H1 (cell line): ENCODE measurements around the gene ISM1. TPM values are rescaled to one million over a fixed set of nuclear protein-coding genes. Genes with fewer than 3 reads are reported as not detected.
A peak's percentile ranks its signal among the peaks of the same experiment; 100 is the strongest.

ENCODE experiments used
- CTCF ChIA-PET: fragments of 300-600 bp; sonication (Branson Sonifier 250); formaldehyde crosslinking; loops from one replicate; lab custom pipeline; 2021; ENCODE audit not compliant: partially characterized antibody; lab: Charles Lee
- POLR2A ChIA-PET: fragments of 300-600 bp; sonication (Branson Sonifier 250); formaldehyde crosslinking; loops from one replicate; lab custom pipeline; 2021; ENCODE audit warnings: inconsistent platforms; ENCODE audit not compliant: partially characterized antibody; lab: Charles Lee
- DNase-seq, 2 experiments: peaks; one replicate each; pipeline versions ENCODE4 v3.0.0 to v3.0.0-alpha.2; 2010 to 2022; ENCODE audit warnings: low spot score in 2 of 2, low read depth in 1 of 2, mixed read lengths in 1 of 2
- FAIRE-seq: peaks from 2 replicates; lab custom pipeline; 2011; peaks lifted over from hg19 to GRCh38; lab: Jason Lieb, UNC
- H2AFZ ChIP-seq: 2 replicates; pipeline ENCODE4 v1.8.1; 2012; ENCODE audit warnings: low read length, inconsistent platforms
- H2AK5ac ChIP-seq: 2 replicates; pipeline ENCODE4 v1.6.1; 2013; ENCODE audit warnings: low read depth, low read length
- H2BK120ac ChIP-seq: replicated peaks from 2 replicates; pipeline ENCODE3; 2013; ENCODE audit warnings: low read depth, low read length, inconsistent platforms
- H2BK12ac ChIP-seq: 2 replicates; pipeline ENCODE4 v1.6.1; 2013; ENCODE audit warnings: low read depth, low read length
- H2BK15ac ChIP-seq: 2 replicates; pipeline ENCODE4 v1.6.1; 2013; ENCODE audit warnings: low read length
- H2BK20ac ChIP-seq: 2 replicates; pipeline ENCODE4 v1.6.1; 2013; ENCODE audit warnings: low read length
- H2BK5ac ChIP-seq: 2 replicates; pipeline ENCODE4 v1.6.1; 2013; ENCODE audit warnings: low read depth, low read length
- H3K14ac ChIP-seq: 2 replicates; pipeline ENCODE4 v1.6.1; 2013; ENCODE audit warnings: inconsistent platforms; ENCODE audit not compliant: insufficient read length
- H3K18ac ChIP-seq: 2 replicates; pipeline ENCODE4 v1.6.1; 2013; ENCODE audit warnings: low read length; ENCODE audit errors: extremely low read depth
- H3K23ac ChIP-seq: 2 replicates; pipeline ENCODE4 v1.6.1; 2013; ENCODE audit warnings: inconsistent platforms; ENCODE audit not compliant: insufficient read length
- H3K23me2 ChIP-seq: 2 replicates; pipeline ENCODE4 v1.6.1; 2013; ENCODE audit warnings: low read depth, low read length
- H3K27ac ChIP-seq: 2 replicates; pipeline ENCODE4 v1.6.1; 2011; ENCODE audit warnings: low read depth, low read length, inconsistent platforms
- H3K27me3 ChIP-seq, 4 experiments: replicated peaks in 1 of 4; 1 replicate in 1 of 4; 2 replicates in 3 of 4; pipeline versions ENCODE4 v1.6.1 to v1.8.1; 2011 to 2013; ENCODE audit warnings: low read length in 3 of 4, mild to moderate bottlenecking in 3 of 4, inconsistent platforms in 2 of 4, mixed read lengths in 2 of 4, moderate library complexity in 1 of 4; ENCODE audit not compliant: control insufficient read depth in 3 of 4, insufficient read depth in 3 of 4; ENCODE audit errors: extremely low read depth in 1 of 4
- H3K36me3 ChIP-seq, 4 experiments: 2 replicates each; pipeline versions ENCODE4 v1.6.1 to v1.8.1; 2011 to 2013; ENCODE audit warnings: mild to moderate bottlenecking in 4 of 4, low read length in 3 of 4, moderate library complexity in 2 of 4, control low read depth in 1 of 4, inconsistent platforms in 1 of 4; ENCODE audit not compliant: insufficient read depth in 4 of 4, control insufficient read depth in 2 of 4
- H3K4ac ChIP-seq: replicated peaks from 2 replicates; pipeline ENCODE3; 2013; ENCODE audit warnings: low read length, low read depth, mixed read lengths, inconsistent platforms; ENCODE audit not compliant: insufficient read length
- H3K4me1 ChIP-seq, 4 experiments: replicated peaks in 1 of 4; 1 replicate in 1 of 4; 2 replicates in 3 of 4; pipeline versions ENCODE4 v1.6.1 to v1.8.1; 2011 to 2013; ENCODE audit warnings: low read length in 3 of 4, inconsistent platforms in 2 of 4, mixed read lengths in 1 of 4; ENCODE audit not compliant: insufficient read depth in 4 of 4, control insufficient read depth in 3 of 4
- H3K4me2 ChIP-seq, 2 experiments: 2 replicates each; pipeline versions ENCODE4 v1.6.1 to v1.8.1; 2011 to 2013; ENCODE audit warnings: low read depth in 2 of 2, low read length in 2 of 2, control low read depth in 1 of 2, inconsistent platforms in 1 of 2, mild to moderate bottlenecking in 1 of 2; ENCODE audit not compliant: insufficient read depth in 1 of 2
- H3K4me3 ChIP-seq, 4 experiments: fragments of 200-600, 300-600 bp in 1 of 4; sonication (generic), shearing (Covaris generic), sonication (Bioruptor Twin) in 1 of 4; 2 replicates each; pipeline versions ENCODE4 v1.5.1 to v1.8.1; 2011 to 2016; ENCODE audit warnings: low read length in 4 of 4, low read depth in 3 of 4, control low read depth in 2 of 4, inconsistent platforms in 2 of 4, mild to moderate bottlenecking in 2 of 4, mixed read lengths in 1 of 4, moderate library complexity in 1 of 4; ENCODE audit not compliant: insufficient read depth in 2 of 4; ENCODE audit errors: extremely low read depth in 1 of 4
- H3K56ac ChIP-seq: replicated peaks from 2 replicates; pipeline ENCODE3; 2013; ENCODE audit warnings: low read depth, mild to moderate bottlenecking, mixed read lengths, low read length, inconsistent platforms; ENCODE audit not compliant: insufficient read length
- H3K79me1 ChIP-seq: 2 replicates; pipeline ENCODE4 v1.6.1; 2013; ENCODE audit warnings: low read depth, low read length, control low read depth
- H3K79me2 ChIP-seq, 2 experiments: 2 replicates each; pipeline versions ENCODE4 v1.6.1 to v1.8.1; 2012 to 2013; ENCODE audit warnings: low read length in 2 of 2, mild to moderate bottlenecking in 2 of 2, inconsistent platforms in 1 of 2; ENCODE audit not compliant: insufficient read depth in 2 of 2, control insufficient read depth in 1 of 2
- H3K9ac ChIP-seq, 4 experiments: replicated peaks in 1 of 4; 1 replicate in 1 of 4; 2 replicates in 3 of 4; pipeline versions ENCODE4 v1.6.1 to v1.8.1; 2011 to 2013; ENCODE audit warnings: low read depth in 3 of 4, low read length in 3 of 4, control low read depth in 2 of 4, mild to moderate bottlenecking in 2 of 4, moderate library complexity in 2 of 4, inconsistent platforms in 1 of 4; ENCODE audit errors: extremely low read depth in 1 of 4
- H3K9me3 ChIP-seq, 2 experiments: 2 replicates each; pipeline versions ENCODE4 v1.6.1 to v1.8.1; 2012 to 2013; ENCODE audit warnings: mild to moderate bottlenecking in 2 of 2, moderate library complexity in 2 of 2, control low read depth in 1 of 2, inconsistent platforms in 1 of 2, low read depth in 1 of 2, low read length in 1 of 2, mixed read lengths in 1 of 2; ENCODE audit not compliant: insufficient read depth in 2 of 2
- H4K20me1 ChIP-seq, 2 experiments: replicated peaks in 1 of 2; 2 replicates each; pipeline versions ENCODE3 to v1.8.1; 2011 to 2013; ENCODE audit warnings: inconsistent platforms in 2 of 2, low read length in 2 of 2, mild to moderate bottlenecking in 1 of 2; ENCODE audit not compliant: insufficient read depth in 2 of 2, control insufficient read depth in 1 of 2
- H4K5ac ChIP-seq: 2 replicates; pipeline ENCODE4 v1.6.1; 2013; ENCODE audit warnings: low read length, low read depth, mixed read lengths, inconsistent platforms; ENCODE audit not compliant: insufficient read length
- H4K8ac ChIP-seq: 2 replicates; pipeline ENCODE4 v1.8.0; 2013; ENCODE audit warnings: mild to moderate bottlenecking, moderate library complexity, low read length, inconsistent platforms; ENCODE audit not compliant: insufficient read depth; ENCODE audit errors: extremely low read depth
- H4K91ac ChIP-seq: replicated peaks from 2 replicates; pipeline ENCODE3; 2013; ENCODE audit warnings: low read length, mixed read lengths, inconsistent platforms; ENCODE audit not compliant: insufficient read length
- KDM1A ChIP-seq: fragments of 200-600, 300-600 bp; sonication (generic); IDR thresholded peaks from 2 replicates; pipeline ENCODE4 v1.7.1; 2016; ENCODE audit warnings: mild to moderate bottlenecking, low read length, borderline replicate concordance
- RNF2 ChIP-seq: fragments of 200-900, 300-1000 bp; sonication (generic); IDR thresholded peaks from 2 replicates; pipeline ENCODE4 v1.7.1; 2016; ENCODE audit warnings: borderline replicate concordance, low read depth, mild to moderate bottlenecking, antibody characterized with exemption, low read length; ENCODE audit not compliant: poor library complexity, severe bottlenecking; ENCODE audit errors: missing control alignments
- WGBS, 2 experiments: shearing (Covaris generic) in 1 of 2; methylation state at CpG; one replicate each; pipeline versions ENCODE4 v1.1.6 to v1.1.7; 2013 to 2015; ENCODE audit warnings: low lambda C conversion rate in 2 of 2, mixed read lengths in 2 of 2, inconsistent platforms in 1 of 2, low coverage in 1 of 2, missing lambda C conversion rate in 1 of 2; ENCODE audit not compliant: insufficient replicate concordance in 2 of 2, insufficient coverage in 1 of 2, insufficient read length in 1 of 2; ENCODE audit errors: extremely low coverage in 1 of 2, missing lambda C conversion rate in 1 of 2; 5-methylcytosine and 5-hydroxymethylcytosine counted together
- polyA plus RNA-seq, 7 experiments: library from polyadenylated mRNA; depleted of rRNA in 3 of 7; stranded (reverse) in 5 of 7; unstranded in 2 of 7; fragments of >200 nt in 5 of 7; fragments of 200-250 nt in 2 of 7; gene quantifications; 1 replicate in 5 of 7; 2 replicates in 1 of 7; 4 replicates in 1 of 7; pipeline versions ENCODE4 v1.2.1 to v1.2.3, GENCODE V29; 2011 to 2013; ENCODE audit warnings: missing spikeins in 2 of 7, mixed read lengths in 2 of 7
- total RNA-seq: library from RNA; stranded (reverse); fragmentation: NEBNext Ultra II Directional; extraction: Animal tissue kit (Norgen Biotek cat#: 25700); gene quantifications from 2 replicates; pipeline ENCODE4 v1.2.1, GENCODE V29; 2021

The ISM1 gene
- total and polyA plus RNA-seq, 2 of the 8 experiments (the other 6 are each of a cell fraction or from before 2014, with no cell fraction given), result 0.62 to 0.97 TPM

DNA sequence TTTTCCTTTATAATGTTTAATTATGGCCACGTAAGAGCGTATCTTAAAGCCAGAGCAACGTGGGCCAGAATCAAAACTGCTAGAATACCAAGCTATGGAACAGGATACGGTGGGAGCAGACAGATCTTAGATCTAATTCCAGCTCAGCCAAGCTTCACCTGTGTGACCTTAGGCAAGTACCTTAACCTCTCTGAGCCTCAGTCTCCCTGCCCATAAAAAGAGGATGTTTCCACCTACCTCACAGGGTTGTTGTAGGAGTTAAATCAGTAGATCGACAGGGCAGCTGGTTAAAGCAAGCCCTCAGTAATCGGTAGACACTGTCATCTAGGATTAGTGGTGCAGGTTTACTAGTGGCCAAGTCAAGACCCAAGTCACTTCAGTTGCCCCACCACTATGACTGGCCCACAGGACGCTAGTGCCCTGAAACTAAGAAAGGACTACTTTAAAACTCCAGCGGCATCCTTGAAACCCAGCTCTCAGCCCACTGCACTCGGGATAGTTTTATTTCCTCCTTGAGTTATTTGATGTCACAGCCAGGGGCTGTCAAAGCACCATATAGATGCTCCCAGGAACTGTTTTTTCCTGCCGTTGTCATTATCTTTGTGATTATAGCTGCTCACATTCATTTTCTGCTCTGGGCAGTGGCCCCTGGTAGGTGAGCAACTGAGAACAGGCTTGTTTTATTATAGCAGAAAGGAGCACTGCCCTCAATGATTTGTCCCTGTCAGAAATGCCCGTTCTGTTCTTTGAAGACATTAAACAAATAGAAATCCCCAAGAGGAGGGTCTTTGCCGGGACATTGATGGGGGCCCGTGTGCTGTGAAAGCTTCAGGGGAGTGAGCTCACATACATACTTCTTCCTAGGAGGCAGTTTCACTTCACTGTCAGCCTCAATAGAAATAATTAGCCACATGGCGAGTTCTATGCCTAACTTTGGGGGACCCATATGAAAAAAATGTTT is 63.1 kb downstream of the ISM1 start:
- Histone ChIP-seq H2BK120ac (no peak overlapping the region), H4K8ac (no peak overlapping the region), H3K27ac (no peak overlapping the region), H3K23ac (no peak overlapping the region), H3K56ac (no peak overlapping the region), H3K4me3 (no peak overlapping the region), H4K5ac (no peak overlapping the region), H3K4me1 (peaks cover 0 to 2% (median 0%) of the 10 kb centered on the region in 4 experiments; a peak in 1 of 7 replicates), H3K79me1 (no peaks in the 10 kb centered on the region), H2BK12ac (no peak overlapping the region), H2BK20ac (no peak overlapping the region), H3K9me3 (no peaks in the 10 kb centered on the region), H3K4ac (no peak overlapping the region), H3K18ac (no peak overlapping the region), H3K27me3 (no peaks in the 10 kb centered on the region), H3K14ac (no peak overlapping the region), H2AFZ (no peak overlapping the region), H3K9ac (no peak overlapping the region), H3K79me2 (no peaks in the 10 kb centered on the region; a peak in 1 of 4 replicates), H2AK5ac (no peak overlapping the region), H3K23me2 (no peaks in the 10 kb centered on the region), H4K91ac (no peak overlapping the region), H3K36me3 (no peaks in the 10 kb centered on the region), H2BK5ac (no peak overlapping the region), H2BK15ac (no peak overlapping the region), H4K20me1 (no peaks in the 10 kb centered on the region), H3K4me2 (no peak overlapping the region)
- no peak for FAIRE-seq
- WGBS, 2 experiments, result 80% methylated on average over 14 of the region's 14 CpGs; no CpG with 5 or more reads in 1 of the 2 experiments
- 0 out of 2 replicates have a peak, but pooled peaks have one; percentile 19 for TF ChIP-seq KDM1A
- no peak for TF ChIP-seq RNF2
- DNase-seq, result no peak
- POLR2A ChIA-PET, result no interaction called here
- CTCF ChIA-PET, result interaction anchor here (0.6 to 3.6 kb wide), 8 partner anchors 8 to 312 kb away, joined by 3 to 13 read pairs (median 5); no protein-coding TSS in a partner anchor
